HTR-8/SVneo (cell line): ENCODE results near the gene PYCARD.
"Not testable (repeated sequence)": the region's sequence is repeated elsewhere in the genome, so short reads cannot be mapped to it uniquely, and the experiment has no call there.

Experiments used
- DNase-seq: peaks from one replicate; pipeline ENCODE4 v3.0.0; 2011; ENCODE audit warnings: low spot score, mixed read lengths; ENCODE audit not compliant: insufficient read length
- FAIRE-seq: peaks from 2 replicates; lab custom pipeline; 2011; peaks lifted over from hg19 to GRCh38; lab: Jason Lieb, UNC

The PYCARD gene

DNA sequence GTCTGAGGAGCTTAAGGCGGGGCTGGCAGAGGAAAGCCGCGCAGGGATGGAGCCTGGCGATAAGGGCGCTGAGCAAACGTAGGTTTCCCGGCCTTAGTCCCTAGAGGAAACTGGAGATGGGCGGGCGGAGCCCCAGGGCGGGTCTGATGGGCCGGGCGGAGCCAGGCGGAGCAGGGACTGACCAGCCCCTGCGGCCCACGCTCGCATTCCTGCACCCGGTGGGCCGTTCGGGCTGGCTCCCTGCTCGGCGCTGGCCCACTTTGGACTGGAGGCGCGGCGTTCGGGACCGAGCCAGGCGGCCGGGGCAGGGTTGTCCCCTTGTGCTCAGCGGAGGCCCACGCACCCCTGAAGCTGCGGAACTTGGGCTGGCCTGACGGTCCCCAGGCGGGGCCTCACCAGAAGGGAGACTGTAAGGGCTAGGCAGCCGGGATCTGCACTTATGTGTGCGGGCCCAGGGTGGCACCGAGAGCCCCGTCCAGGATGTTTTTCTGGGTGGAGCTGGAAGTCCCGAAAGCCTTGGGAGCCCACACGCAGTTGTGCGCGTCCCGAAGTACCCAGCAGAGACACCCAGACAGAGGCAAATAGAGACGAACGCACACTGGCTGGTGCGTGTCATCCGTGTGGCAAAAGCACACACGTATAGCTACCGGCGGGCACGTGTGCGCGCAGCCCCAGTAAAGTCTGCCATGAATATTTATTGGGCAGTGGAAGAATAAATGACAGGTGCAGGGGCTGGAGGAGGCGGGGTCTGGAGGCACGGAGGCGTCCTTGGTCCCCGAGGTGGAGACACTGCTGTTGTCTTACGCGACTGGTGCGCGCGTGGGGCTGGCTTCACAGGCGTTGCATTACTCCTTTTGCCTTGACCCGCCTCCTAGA lies 13.0 kb upstream of the PYCARD start:
- peak; percentile 79 for FAIRE-seq

GRCh38 chr16:31214708-31215286 lies 12.2 kb upstream of the PYCARD start:
- DNase-seq (no peak), FAIRE-seq (no peak)

More for the DNA sequence above, 13.0 kb upstream of the PYCARD start:
- peak; percentile 95 for DNase-seq

DNA sequence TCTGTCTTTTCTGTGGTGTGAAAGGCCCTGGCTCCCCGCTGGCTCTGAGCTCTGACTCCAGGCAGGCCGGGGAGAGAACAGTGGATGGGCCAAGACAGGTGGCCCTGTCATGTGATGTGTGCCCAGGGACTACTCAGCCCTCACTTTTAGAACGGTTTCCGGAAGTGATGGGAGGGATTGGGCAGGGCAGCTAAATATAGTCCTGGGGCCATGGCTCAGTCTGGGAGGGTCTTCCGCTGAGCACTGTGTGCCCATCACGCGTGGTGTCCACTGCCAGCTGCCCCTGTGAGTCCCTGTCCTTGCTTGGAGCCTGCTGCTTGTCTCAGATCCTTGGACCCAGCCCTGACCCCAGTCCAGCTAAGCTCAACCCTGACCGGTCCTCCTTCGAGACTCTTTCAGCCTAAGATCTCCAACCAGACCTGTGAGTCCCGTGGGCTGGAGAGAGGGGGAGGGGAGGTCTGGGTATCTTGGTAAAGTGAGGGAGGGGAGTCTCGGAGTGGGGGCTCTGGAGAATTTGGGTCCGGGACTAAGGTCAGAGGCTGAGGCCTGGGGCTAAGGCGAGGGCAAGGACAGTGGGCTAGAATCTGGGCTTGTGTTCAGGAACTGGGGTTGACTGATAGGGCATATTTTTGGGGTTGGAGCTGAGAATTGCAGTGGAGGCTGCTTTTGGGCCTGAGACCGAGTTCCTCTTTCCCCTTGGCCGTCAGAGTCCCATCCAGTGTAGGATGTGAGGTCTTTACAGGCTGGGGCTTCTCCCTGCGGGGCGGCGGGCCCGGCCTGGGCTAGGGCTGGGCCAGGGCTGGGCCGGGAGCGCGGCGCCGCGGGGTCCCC lies 11.5 kb upstream of the PYCARD start, which contains the start of gene TRIM72:
Gene TRIM72 (plus strand): TSS at position 243 of the 831 bp plus-strand sequence. CDS start 620 bp downstream, outside the sequence.
- FAIRE-seq, result no peak
- no peak for DNase-seq

- FAIRE-seq (no peak), DNase-seq (no peak)
Measured at GRCh38 chr16:31213342-31213741, 10.8 kb upstream of the PYCARD start.

DNA sequence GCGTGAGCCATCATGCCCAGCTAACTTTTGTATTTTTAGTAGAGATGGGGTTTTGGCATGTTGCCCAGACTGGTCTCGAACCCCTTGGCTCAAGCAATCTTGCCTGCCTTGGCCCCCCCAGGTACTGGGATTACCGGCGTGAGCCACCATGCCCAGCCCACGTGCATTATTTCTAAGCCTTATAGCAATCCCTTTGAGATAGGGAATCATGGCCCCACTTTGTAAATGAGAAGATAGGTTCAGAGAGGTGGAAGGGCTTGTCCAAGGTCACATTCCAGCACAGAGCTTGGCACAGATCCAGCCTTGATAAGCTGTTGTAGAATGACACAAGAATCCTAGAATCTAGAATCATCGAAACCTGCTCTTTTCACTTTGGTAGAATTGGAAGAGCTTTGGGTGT lies 4.2 kb upstream of the PYCARD start:
- no peak for FAIRE-seq
- DNase-seq, result no peak

GRCh38 chr16:31204871-31205666 lies 2.5 kb upstream of the PYCARD start:
- FAIRE-seq (no peak), DNase-seq (no peak)

GRCh38 chr16:31201582-31202413 lies 762 bp downstream of the PYCARD start:
- DNase-seq (no peak), FAIRE-seq (no peak)

DNA sequence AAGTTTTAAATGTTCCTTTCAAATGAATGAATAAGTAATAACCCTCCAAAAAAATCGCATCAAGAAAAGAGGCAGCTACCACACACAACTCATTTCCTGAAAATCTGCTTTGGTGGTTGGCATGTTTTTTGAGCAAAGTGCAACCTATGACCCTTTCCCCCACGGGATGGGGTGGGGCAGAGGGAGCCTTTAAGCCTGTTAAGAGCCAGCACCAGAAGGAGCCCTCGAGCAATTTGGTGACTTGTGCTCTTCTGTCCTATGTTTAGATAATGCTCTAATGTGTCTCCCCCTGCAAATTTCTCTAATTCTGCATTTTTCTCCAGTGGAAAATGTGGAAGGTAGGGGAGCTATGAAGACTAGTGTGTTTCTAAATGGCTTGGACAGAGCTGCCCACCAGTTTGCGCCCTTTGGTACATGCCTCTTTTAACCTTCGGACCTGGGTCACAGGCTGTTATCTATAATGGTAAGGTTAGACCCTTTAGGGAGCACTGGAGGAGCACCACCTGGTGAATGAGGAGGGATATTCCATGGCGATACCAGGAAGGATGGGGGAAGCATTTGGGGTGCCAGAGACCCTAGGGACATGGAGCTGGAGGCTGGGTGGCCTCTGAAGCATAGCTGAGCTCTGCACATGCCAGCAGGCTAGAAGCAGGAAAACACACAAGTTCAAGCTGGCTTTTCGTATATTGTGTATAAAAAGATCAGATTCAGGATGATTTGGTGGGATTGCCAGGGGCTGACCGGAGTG lies 1.6 kb downstream of the PYCARD start:
- no peak for DNase-seq
- no peak for FAIRE-seq

GRCh38 chr16:31200111-31200510 lies 2.4 kb downstream of the PYCARD start:
- DNase-seq, FAIRE-seq: not testable (repeated sequence)

GRCh38 chr16:31199430-31200041 lies 3.0 kb downstream of the PYCARD start:
- no peak for FAIRE-seq
- no peak for DNase-seq

DNA sequence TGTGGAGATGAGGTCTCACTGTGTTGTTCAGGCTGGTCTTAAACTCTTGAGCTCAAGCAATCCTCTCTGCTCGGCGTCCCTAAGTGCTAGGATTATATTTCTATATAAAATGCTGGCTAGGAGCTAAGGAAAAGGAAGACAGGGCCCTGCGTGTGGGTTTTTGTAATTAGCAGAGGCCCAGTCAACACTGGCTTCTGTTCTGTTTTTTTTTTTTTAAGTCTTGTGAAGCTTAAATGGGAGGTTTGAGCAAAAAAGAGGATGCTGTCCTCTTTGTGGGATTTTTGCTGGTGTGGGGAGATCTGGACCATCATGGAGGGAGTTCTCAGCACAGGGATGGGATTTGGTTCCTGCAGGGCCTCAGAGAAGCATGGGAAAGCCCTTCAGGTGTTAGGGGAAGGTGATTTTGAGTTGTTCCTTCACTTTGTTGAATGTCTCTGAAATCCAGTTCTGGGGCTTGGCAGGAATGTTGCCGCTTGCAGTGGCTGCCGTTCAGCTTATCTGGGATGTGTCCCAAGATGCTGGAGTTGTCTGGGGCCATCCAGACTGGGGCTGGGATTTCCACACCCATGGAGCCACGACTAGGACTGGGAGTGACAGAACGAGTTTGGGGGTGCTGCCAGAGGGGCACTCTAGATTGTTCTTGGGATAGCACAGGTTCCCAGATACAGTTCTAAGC lies 4.2 kb downstream of the PYCARD start:
- no peak for FAIRE-seq

GRCh38 chr16:31196324-31197088 lies 6.1 kb downstream of the PYCARD start:
- DNase-seq (no peak), FAIRE-seq (no peak)

More for the DNA sequence above, 4.2 kb downstream of the PYCARD start:
- no peak for DNase-seq

GRCh38 chr16:31195861-31196260 lies 6.7 kb downstream of the PYCARD start:
- FAIRE-seq, DNase-seq: not testable (repeated sequence)

GRCh38 chr16:31194898-31195297 lies 7.7 kb downstream of the PYCARD start:
- FAIRE-seq, result no peak
- no peak for DNase-seq

DNA sequence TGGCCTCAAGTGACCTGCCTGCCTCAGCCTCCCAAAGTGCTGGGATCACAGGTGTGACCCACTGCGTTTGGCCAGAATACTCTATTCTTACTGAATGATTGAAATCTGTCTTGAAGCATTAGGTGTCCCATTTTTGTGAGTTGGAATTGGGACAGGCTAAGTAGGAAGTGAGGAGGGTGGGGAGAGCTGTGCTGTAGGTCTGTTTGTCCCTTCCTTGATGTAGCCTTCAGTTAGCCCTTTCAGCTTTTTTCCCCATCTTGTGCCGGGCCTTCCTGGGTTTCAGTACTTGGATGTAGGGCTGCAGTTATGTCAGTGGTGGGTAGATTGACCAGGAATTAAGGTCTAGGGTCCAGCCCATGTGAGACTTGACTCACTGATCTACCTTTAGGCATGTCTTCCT lies 8.7 kb downstream of the PYCARD start:
- no peak for FAIRE-seq

DNA sequence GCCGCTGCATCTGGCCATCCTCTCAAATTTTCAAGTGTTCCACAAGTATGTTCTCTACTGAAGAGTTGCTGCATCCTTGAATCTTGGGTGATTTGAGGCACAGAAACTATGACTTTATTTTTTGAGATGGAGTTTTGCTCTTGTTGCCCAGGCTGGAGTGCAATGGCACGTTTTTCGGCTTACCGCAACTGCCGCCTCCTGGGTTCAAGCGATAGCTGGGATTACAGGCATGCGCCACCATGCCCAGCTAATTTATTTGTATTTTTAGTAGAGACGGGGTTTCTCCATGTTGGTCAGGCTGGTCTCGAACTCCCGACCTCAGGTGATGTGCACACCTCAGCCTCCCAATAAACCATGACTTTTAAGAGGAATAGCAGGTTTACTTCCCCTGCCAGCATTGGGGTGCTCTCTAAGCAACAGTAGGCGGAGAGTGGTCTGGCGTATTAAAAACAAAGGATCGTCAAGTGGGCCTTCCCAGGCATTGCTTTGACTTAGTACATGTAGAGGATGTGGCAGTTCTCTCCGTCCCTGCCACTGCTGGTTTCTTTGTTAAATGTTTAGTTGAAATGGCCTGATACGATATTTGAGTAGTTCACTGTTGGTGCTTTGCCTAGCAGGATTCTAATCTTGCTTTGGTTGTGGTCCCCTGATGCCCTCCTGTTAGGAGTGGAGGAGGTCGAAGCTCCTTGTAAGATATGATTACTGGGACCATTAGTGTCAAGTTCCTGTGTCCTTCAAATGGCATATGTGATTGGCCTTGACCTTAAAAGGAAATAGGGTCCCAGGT lies 9.5 kb downstream of the PYCARD start:
- DNase-seq (no peak), FAIRE-seq (no peak)

More for the DNA sequence above, 8.7 kb downstream of the PYCARD start:
- DNase-seq, result no peak
